Measurements from ENCODE around the gene TSPAN9.

The TSPAN9 gene

GRCh38 chr12:3192221-3192620 lies 115.0 kb downstream of the TSPAN9 start:
- DNase-seq, result no peak

- no peak for DNase-seq
These were observed 116.0 kb downstream of the TSPAN9 start for GRCh38 chr12:3193131-3193530.

GRCh38 chr12:3193755-3194154 lies 116.6 kb downstream of the TSPAN9 start:
- no peak for DNase-seq

- DNase-seq, result no peak
These were observed 118.2 kb downstream of the TSPAN9 start for GRCh38 chr12:3195337-3195736.

GRCh38 chr12:3195859-3196483 lies 118.8 kb downstream of the TSPAN9 start:
- DNase-seq, result no peak

GRCh38 chr12:3196488-3196887 lies 119.3 kb downstream of the TSPAN9 start:
- DNase-seq, result no peak

GRCh38 chr12:3197131-3197818 lies 120.1 kb downstream of the TSPAN9 start:
- no peak for DNase-seq

- no peak for DNase-seq
These were observed 122.4 kb downstream of the TSPAN9 start for GRCh38 chr12:3199551-3200031.

- DNase-seq, result peak; percentile 36
These were observed 122.9 kb downstream of the TSPAN9 start for GRCh38 chr12:3200032-3200617.

- DNase-seq, result no peak
These were observed 123.6 kb downstream of the TSPAN9 start for GRCh38 chr12:3200814-3201233.

- no peak for DNase-seq
These were observed 124.3 kb downstream of the TSPAN9 start for GRCh38 chr12:3201339-3202051.

- no peak for DNase-seq
These were observed 124.9 kb downstream of the TSPAN9 start for GRCh38 chr12:3202096-3202495.

- no peak for DNase-seq
These were observed 125.7 kb downstream of the TSPAN9 start for GRCh38 chr12:3202734-3203446.

- DNase-seq, result no peak
These were observed 126.5 kb downstream of the TSPAN9 start for GRCh38 chr12:3203713-3204112.

GRCh38 chr12:3204143-3204542 lies 127.0 kb downstream of the TSPAN9 start:
- DNase-seq, result no peak

- peak; percentile 63 for DNase-seq
These were observed 127.8 kb downstream of the TSPAN9 start for GRCh38 chr12:3204730-3205531.

GRCh38 chr12:3205742-3206519 lies 128.8 kb downstream of the TSPAN9 start:
- no peak for DNase-seq

GRCh38 chr12:3206536-3207072 lies 129.4 kb downstream of the TSPAN9 start:
- DNase-seq, result no peak

- no peak for DNase-seq
These were observed 130.0 kb downstream of the TSPAN9 start for GRCh38 chr12:3207175-3207574.

GRCh38 chr12:3207858-3208257 lies 130.7 kb downstream of the TSPAN9 start:
- DNase-seq, result no peak

GRCh38 chr12:3213188-3213587 lies 136.0 kb downstream of the TSPAN9 start:
- DNase-seq, result no peak

Data from NCI-H2227 treated with DMSO at 0.1 percent for 48 hours (cell line).